Stimulated activated effector memory CD8-positive, alpha-beta T cell treated with anti-CD3 and anti-CD28 coated beads, Interleukin-12 subunit alpha, Interleukin-12 subunit beta, amount 100 ng/mL, for 72 hours (primary cell): ENCODE data around the gene ZC3HAV1.
"Not testable (repeated sequence)": the region's sequence is repeated elsewhere in the genome, so short reads cannot be mapped to it uniquely, and the experiment has no call there.

ENCODE experiments used
- ATAC-seq: fragments of 150-1000 bp; cut with Tn5 transposase; 2 replicates; pipeline ENCODE4 v1.10.0; 2021
- DNase-seq, 2 donors: peaks; one replicate each; pipeline ENCODE4 v3.0.0; 2021 to 2022; ENCODE audit warnings: low spot score in 2 of 2
- H3K27ac Mint-ChIP-seq: one replicate; pipeline ENCODE4 v1.8.0; 2022; ENCODE audit warnings: mild to moderate bottlenecking, mixed read lengths
- H3K36me3 Mint-ChIP-seq: one replicate; pipeline ENCODE4 v1.8.0; 2022; ENCODE audit warnings: mild to moderate bottlenecking, mixed read lengths
- H3K4me1 Mint-ChIP-seq: one replicate; pipeline ENCODE4 v1.8.0; 2022; ENCODE audit warnings: mixed read lengths
- H3K4me3 Mint-ChIP-seq: one replicate; pipeline ENCODE4 v1.8.0; 2022; ENCODE audit warnings: mild to moderate bottlenecking, mixed read lengths
- H3K9me3 Mint-ChIP-seq: one replicate; pipeline ENCODE4 v1.8.0; 2022; ENCODE audit warnings: mixed read lengths

Gene ZC3HAV1

DNA sequence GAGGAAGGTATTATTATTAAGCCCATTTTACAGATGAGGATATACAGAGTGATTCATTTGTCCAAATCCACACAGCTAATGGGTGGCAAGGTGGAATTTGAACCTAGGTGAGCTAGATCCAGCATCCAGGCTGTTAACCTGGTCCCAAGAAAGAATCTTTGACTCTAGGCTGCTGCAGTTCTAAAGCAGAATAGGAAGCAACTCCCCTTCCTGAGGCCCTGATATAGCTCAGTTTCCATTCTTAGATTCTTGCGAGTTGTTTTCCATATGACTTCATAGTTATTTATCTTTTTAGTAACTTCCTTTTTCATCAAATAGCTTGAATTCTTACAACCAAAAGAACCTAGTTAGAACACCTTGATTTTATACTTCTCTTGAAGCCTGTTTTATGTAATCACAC, 49.6 kb downstream of the ZC3HAV1 start:
- Mint-ChIP-seq H3K9me3 (no peaks in the 10 kb centered on the region), H3K36me3 (peaks cover 100% of the 10 kb centered on the region), H3K4me1 (peaks cover 42% of the 10 kb centered on the region), H3K4me3 (peak overlapping the region; percentile 4), H3K27ac (peak overlapping the region; percentile 84)
- DNase-seq (no peak), ATAC-seq (no peak)

DNA sequence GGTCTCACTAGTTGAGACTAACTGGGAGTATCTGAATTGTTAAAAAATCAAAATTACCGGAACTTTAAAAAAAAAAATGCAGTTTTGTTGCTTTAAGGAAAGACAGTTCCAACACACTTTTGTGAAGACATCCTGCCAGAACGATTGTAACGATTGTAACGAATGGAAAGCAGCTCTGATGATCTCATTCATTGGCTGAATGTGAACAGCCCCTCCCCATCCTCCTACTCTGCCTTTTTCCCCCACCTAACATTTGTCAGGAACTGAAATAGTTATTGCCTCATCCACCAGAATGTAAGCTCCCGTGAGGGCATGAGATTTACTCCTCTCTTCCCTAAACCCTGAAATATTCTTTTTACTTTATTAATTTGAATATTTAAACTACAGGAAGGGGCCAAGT, 50.6 kb downstream of the ZC3HAV1 start:
- no peaks in the 10 kb centered on the region for H3K9me3 Mint-ChIP-seq
- peaks cover 100% of the 10 kb centered on the region for H3K36me3 Mint-ChIP-seq
- no peak for ATAC-seq
- no peak overlapping the region for H3K4me3 Mint-ChIP-seq
- H3K4me1 Mint-ChIP-seq: peaks cover 42% of the 10 kb centered on the region
- DNase-seq: no peak
- peak overlapping the region; percentile 11 for H3K27ac Mint-ChIP-seq

DNA sequence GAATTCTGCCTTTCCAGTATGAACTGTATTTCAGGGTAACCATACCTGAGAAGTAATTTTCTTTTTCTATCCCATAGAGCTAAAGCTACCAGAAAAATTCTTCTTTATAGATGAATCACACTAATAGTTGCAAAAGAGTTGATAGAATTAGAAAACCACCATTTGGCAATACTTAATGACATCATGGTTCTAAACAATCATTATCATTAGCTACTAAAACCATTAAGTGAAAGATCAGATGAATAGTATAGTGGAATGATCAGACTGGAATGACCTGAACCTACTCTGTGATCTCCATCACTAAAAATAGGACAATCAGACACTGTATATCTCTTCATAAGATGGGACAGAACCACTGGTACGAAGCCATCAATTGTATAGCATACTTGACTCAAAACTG, 53.8 kb downstream of the ZC3HAV1 start:
- ATAC-seq: peak; percentile 34
- no peak for DNase-seq
- Mint-ChIP-seq H3K27ac (peak overlapping the region; percentile 70), H3K36me3 (peaks cover 100% of the 10 kb centered on the region), H3K4me3 (no peak overlapping the region), H3K4me1 (peaks cover 16% of the 10 kb centered on the region), H3K9me3 (no peaks in the 10 kb centered on the region)

DNA sequence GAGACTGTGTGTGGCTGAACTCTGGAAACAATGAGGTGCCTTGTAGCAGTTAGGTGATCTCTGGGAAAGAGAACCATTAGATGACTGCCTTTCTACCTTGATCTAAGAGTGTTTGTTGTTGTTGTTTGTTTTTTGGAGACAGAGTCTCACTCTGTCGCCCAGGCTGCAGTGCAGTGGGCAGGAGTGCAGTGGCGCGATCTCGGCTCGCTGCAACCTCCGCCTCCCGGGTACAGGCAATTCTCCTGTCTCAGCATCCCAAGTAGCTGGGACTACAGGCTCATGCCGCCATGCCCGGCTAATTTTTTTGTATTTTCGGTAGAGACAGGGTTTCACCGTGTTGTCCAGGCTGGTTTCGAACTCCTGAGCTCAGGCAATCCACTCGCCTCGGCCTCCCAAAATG, 54.9 kb downstream of the ZC3HAV1 start:
- H3K4me1 Mint-ChIP-seq, H3K9me3 Mint-ChIP-seq, ATAC-seq, DNase-seq, H3K4me3 Mint-ChIP-seq: not testable (repeated sequence)
- peak overlapping the region; percentile 26 for H3K27ac Mint-ChIP-seq
- H3K36me3 Mint-ChIP-seq: peaks cover 100% of the 10 kb centered on the region

DNA sequence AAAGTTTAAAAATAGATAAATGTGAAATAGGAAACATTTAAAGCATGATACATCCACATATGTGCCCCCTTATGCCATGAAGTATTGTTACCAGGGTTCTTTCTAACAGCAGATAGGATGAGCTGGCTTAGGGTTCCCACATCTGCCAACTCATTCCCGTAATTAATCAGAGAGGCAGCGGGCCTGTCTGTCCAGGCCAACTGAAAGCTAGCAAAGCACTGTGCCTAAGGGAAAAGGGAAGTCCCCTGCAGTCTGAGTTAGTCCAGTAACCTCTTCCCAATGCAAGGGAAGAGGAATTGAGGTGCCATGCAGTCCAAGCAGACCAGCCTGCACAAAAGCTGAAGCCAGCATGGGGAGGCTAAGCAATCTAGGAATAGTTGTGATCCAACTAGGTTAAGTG, 55.4 kb downstream of the ZC3HAV1 start:
- Mint-ChIP-seq H3K27ac (peak overlapping the region; percentile 26), H3K36me3 (peaks cover 100% of the 10 kb centered on the region)

DNA sequence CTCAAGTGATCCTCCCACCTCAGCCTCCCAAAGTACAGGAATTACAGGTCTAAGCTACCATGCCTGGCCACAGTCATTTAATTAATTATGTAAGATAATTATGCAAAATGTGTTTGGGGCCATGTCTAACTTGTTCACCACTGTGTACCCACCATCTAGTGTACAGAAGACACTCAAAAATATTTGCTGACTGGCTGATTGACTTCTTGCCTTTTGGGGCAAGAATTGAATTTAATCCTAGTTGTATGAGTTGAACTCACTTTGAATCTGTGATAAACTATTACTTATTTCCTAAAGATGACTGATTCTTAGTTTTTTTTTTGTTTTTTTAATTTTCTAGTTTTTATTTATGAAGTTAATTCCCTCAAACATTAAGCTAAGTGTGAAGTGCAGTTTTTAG, 57.9 kb downstream of the ZC3HAV1 start:
- DNase-seq (no peak), ATAC-seq (no peak)
- Mint-ChIP-seq H3K4me3 (no peak overlapping the region), H3K36me3 (peaks cover 100% of the 10 kb centered on the region), H3K9me3 (no peaks in the 10 kb centered on the region), H3K27ac (no peak overlapping the region), H3K4me1 (peaks cover 30% of the 10 kb centered on the region)

More for the DNA sequence above, 55.4 kb downstream of the ZC3HAV1 start:
- DNase-seq (no peak), ATAC-seq (peak; percentile 67)
- peaks cover 15% of the 10 kb centered on the region for H3K4me1 Mint-ChIP-seq
- H3K9me3 Mint-ChIP-seq: no peaks in the 10 kb centered on the region
- no peak overlapping the region for H3K4me3 Mint-ChIP-seq

DNA sequence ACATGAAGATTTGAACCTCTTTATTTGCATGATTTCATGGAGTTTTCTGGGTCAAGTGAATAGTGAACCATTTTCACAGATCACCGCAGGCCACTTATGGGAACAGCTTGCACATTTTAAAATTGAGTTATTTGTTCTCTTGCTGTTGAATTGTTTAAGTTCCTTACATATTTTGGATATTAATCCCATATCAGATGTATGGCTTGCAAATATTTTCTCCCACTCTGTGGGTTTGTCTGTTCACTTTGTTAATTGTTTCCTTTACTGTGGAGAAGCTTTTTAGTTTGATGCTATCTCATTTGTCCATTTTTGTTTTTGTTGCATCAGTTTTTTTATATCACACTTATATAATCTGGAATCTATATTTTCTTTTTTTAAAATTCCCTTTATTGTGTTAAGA, 59.6 kb downstream of the ZC3HAV1 start:
- Mint-ChIP-seq H3K9me3 (no peaks in the 10 kb centered on the region), H3K4me1 (peaks cover 43% of the 10 kb centered on the region), H3K36me3 (peaks cover 100% of the 10 kb centered on the region), H3K4me3 (no peak overlapping the region), H3K27ac (peak overlapping the region; percentile 60)
- DNase-seq: no peak
- ATAC-seq: no peak

DNA sequence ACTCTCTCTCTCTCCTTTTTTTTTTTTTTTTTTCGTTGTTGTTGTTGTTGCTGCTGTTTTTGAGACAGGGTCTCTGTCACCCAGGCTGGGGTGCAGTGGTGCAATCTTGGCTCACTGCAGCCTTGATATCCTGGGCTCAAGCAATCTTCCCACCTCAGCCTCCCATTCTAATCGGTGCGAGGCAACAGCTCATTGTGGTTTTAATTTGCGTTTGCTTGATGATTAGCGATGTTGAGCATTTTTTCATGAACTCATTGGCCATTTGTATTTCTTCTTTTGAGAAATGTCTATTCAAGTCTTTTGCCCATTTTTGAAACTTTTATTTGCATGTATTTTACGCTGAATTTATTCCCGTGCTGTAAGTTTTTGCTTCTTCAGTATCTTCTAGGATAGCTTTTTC, 60.4 kb downstream of the ZC3HAV1 start:
- H3K4me3 Mint-ChIP-seq: no peak overlapping the region
- H3K4me1 Mint-ChIP-seq: peaks cover 44% of the 10 kb centered on the region
- H3K36me3 Mint-ChIP-seq: peaks cover 96% of the 10 kb centered on the region
- ATAC-seq: no peak
- peak overlapping the region; percentile 60 for H3K27ac Mint-ChIP-seq
- H3K9me3 Mint-ChIP-seq: no peaks in the 10 kb centered on the region
- DNase-seq: no peak

DNA sequence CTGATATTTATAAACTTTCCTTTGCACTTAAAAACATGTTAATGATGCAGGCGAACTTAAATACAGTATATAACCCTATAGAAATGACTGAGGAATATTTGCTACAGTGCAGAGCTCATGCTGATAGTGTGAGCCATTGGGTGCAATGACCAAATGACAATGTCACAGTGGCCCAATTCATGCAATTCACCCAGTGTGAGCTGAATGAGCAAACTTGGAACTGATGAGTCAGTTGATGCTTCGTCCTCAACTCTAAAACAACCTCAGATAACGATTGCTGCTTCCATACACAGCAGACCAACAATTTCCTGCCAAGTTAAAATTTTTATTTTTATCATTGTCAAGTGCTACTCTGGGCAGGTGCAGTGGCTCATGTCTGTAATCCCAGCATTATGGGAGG, 61.5 kb downstream of the ZC3HAV1 start:
- H3K9me3 Mint-ChIP-seq: no peaks in the 10 kb centered on the region
- H3K36me3 Mint-ChIP-seq: peaks cover 94% of the 10 kb centered on the region
- ATAC-seq (peak; percentile 97), DNase-seq (peak in 1 of 2 donors; percentile 59)
- no peak overlapping the region for H3K4me3 Mint-ChIP-seq
- peak overlapping the region; percentile 60 for H3K27ac Mint-ChIP-seq
- H3K4me1 Mint-ChIP-seq: peaks cover 54% of the 10 kb centered on the region

DNA sequence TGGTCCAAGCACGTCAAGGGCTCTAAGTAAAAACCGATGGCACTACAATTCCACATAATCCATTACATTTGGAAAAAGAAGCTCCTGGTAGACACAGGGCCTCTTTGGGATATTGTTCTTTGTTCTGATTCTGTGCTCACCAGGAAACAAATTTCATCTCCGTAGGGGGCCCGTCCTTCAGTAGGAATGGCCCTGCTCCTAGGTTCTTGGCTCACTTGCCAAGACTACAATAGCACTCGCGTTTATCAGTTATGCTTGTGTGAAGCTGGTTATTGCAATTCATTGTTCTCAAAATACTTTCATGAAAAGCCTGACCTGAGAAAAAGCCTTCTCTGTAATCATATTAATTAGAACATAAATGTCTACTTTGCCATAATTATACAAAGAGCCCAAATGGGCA, 63.4 kb downstream of the ZC3HAV1 start:
- peaks cover 64% of the 10 kb centered on the region for H3K4me1 Mint-ChIP-seq
- H3K27ac Mint-ChIP-seq: no peak overlapping the region
- DNase-seq: no peak
- no peaks in the 10 kb centered on the region for H3K9me3 Mint-ChIP-seq
- H3K4me3 Mint-ChIP-seq: peak overlapping the region; percentile 11
- ATAC-seq: no peak
- H3K36me3 Mint-ChIP-seq: peaks cover 83% of the 10 kb centered on the region

DNA sequence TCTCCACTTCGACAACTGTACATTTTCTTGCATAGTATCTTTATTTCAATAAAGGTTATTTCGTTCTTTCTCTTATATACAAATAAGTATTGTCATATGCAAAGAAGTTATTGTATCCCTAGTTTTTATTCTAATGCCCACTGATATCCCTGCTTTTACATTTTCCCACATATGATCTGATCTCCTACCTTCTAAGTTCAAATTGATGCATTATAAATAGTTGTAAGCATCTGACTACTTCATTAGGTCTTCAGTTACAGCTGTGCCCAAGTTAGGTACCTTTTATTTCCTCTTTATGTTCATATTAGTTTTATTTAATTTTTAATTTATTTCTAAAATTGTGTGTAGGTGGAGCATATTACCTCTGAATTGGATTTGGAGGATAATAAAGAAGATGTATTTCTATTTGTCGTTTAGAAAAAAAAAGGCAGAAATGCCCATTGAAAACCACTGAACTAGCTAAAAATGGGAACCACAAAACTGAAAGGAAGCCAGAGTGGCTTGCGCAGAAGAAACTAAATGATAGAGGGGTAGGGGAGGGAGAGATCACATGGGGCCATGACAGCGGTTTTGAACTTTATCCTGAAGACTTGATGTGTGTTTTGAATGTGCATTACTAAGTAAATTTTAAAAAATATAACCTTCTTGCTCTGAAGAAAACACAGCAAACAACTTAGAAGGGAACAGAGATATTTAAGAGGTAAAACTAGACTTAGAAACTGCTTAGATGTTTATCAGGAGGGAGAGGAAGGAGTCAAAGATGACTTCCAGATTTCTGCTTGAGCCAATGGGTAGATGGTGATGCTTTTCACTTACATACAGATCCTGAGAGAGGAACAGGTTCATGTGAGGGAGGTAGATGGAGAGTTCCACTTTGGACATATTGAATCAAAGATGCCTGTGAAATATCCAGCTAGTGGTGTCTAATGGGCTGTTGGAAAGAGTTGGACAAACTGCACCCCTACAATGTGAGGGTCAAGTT, 64.4 kb downstream of the ZC3HAV1 start:
- H3K4me3 Mint-ChIP-seq: peak overlapping the region; percentile 11
- H3K36me3 Mint-ChIP-seq: peaks cover 73% of the 10 kb centered on the region
- no peaks in the 10 kb centered on the region for H3K9me3 Mint-ChIP-seq
- H3K4me1 Mint-ChIP-seq: peaks cover 73% of the 10 kb centered on the region
- peak overlapping the region; percentile 54 for H3K27ac Mint-ChIP-seq
- DNase-seq (no peak), ATAC-seq (peak; percentile 36)

DNA sequence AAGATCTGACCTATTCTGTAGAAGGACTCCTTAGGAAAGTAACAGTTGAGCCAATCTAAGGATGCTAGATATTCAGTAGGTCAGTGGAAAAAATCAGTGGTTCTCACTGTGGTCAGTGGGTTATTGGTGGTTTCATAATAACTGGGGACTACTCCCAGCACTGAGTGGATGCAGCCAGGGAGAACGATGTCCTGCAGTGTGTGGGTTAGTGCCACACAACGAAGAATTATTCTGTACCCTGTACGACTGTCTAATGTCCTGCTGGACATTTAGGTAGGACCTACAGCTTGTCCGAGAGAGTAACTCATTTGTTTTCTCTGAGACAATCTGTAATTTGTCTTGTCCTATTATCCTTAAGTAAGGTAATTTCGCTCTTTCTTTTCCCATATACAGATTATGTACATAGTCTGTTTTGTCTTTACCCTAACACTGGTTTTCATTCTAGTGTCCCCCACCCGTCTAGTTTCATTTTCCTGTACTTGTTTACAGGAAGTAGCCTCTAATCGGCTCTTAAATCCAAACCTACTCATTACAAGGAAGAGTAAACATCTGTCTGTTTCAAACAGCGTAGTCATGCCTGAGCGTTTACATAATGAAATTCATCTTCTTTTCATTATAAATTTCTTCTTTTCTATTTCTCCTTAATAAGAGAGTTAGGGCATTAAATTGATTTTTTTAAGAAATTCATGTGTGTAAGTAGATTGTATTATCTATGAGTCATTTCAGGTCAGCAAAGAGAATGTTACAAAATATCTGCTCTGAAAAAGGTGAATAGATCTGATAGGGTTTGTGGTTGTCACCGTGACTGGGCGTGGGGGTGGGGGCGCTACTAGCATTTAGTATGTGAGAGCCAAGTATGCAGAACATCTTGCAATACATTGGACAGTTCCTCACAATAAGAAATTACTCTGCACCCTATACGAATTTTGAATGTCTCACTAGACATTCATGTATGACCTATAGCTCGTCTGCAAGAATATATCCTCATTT, 65.4 kb downstream of the ZC3HAV1 start:
- Mint-ChIP-seq H3K9me3 (no peaks in the 10 kb centered on the region), H3K27ac (peak overlapping the region; percentile 54), H3K36me3 (peaks cover 63% of the 10 kb centered on the region), H3K4me1 (peaks cover 66% of the 10 kb centered on the region), H3K4me3 (peak overlapping the region; percentile 11)
- DNase-seq: peak; percentile 22 to 69
- ATAC-seq: peak; percentile 78

DNA sequence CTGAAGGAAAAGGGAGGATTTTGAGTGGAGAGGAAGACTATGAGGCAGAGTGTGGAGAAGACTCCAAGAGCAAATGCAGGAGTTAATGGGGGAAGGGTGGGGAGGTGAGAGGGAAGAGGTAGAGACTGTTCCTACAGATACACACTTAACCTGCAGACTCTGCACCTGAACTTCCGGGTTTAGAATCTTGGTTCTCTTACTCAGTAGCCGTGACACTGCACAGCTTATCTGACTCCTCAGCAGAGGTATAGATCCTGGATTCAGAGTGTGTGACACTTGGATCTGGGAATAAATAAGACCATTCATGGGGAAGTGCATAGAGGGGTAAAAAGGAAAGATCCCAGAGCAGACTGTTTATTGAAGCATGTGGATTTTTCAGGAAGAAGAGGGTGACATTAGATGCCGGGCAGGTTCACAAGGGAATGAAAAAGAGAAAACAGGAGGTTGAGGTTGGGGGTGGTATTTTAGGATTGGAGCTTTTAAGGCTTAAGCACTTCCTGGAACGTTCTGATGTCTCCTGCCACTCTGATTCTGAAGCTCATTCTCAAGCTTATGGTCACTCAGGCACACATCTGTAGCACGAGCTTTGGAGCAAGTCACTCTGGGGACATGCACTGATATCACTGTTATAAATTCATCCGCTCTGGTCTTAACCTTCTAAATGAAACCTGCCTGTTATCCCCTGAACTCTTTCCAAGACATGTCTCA, 68.0 kb downstream of the ZC3HAV1 start:
- peaks cover 61% of the 10 kb centered on the region for H3K4me1 Mint-ChIP-seq
- peak overlapping the region; percentile 63 for H3K27ac Mint-ChIP-seq
- H3K4me3 Mint-ChIP-seq: no peak overlapping the region
- ATAC-seq: peak; percentile 36
- peaks cover 37% of the 10 kb centered on the region for H3K36me3 Mint-ChIP-seq
- DNase-seq: no peak
- H3K9me3 Mint-ChIP-seq: no peaks in the 10 kb centered on the region

DNA sequence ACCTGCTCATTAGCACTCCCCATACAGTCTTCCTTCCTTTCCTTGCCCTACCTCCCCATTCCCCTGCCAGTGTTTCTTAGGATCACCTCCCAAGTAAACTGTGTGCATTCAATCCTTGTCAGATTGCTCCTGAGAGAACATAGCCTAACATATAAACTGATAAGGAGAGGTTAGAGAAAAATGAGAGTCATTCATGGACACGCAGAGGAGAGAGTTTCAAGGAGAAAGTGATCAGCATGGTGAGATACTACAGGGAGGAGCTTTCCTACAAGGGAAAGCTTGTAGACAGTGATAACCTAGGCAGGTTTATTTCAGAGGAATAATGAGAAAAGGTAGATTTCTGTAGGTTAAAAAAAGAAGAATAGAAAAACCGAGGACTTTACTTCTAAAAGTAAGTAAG, 70.8 kb downstream of the ZC3HAV1 start:
- Mint-ChIP-seq H3K27ac (no peak overlapping the region), H3K9me3 (no peaks in the 10 kb centered on the region), H3K36me3 (peaks cover 23% of the 10 kb centered on the region), H3K4me3 (no peak overlapping the region), H3K4me1 (peaks cover 53% of the 10 kb centered on the region)
- ATAC-seq (no peak), DNase-seq (no peak)

DNA sequence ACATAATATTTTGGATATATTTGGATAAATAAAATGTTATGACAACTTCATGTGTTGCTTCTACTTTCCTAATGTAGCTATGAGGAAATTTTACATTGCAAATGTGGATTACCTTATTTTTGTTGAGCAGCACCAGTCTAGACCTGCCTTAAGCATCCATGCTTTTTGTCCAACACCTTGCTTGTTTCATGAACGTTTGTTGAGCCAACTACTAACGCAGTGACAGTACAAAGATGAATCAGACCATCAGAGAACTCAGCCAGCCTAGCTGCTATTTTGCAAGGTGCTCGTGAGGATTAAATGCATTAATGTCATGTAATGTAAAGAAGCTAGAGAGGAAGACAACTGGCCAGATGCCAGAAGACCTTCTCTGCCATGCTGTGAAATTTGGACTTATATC, 72.6 kb downstream of the ZC3HAV1 start:
- H3K27ac Mint-ChIP-seq: no peak overlapping the region
- H3K9me3 Mint-ChIP-seq: no peaks in the 10 kb centered on the region

More for the DNA sequence above, 72.6 kb downstream of the ZC3HAV1 start:
- Mint-ChIP-seq H3K4me3 (peak overlapping the region; percentile 75), H3K36me3 (peaks cover 32% of the 10 kb centered on the region), H3K4me1 (peaks cover 49% of the 10 kb centered on the region)
- DNase-seq (no peak), ATAC-seq (no peak)
